Measurements from ENCODE around the gene UBL4A. TPM values are rescaled to one million over a fixed set of nuclear protein-coding genes. Genes with fewer than 3 reads are reported as not detected.

The UBL4A gene
- polyA plus RNA-seq, 2 of the 4 experiments (the other 2 are of a cell fraction): 26.4 to 37.7 TPM

- WGBS (ENCODE audit: missing lambda C conversion rate): 20% methylated on average over 5 of the region's 16 CpGs
- H3K27ac ChIP-seq: peak overlapping the region; percentile 98 to 100
- TF ChIP-seq PBX3 (IDR thresholded peaks at IDR 0.05) (no peak), ZC3H11A (IDR thresholded peaks at IDR 0.05) (no peak), FOSL2 (IDR thresholded peaks at IDR 0.05) (no peak), FOSL2 (CRISPR knock-in tag; IDR thresholded peaks at IDR 0.05) (0 out of 2 replicates have a peak, but pooled peaks have one; percentile 24), PHF8 (IDR thresholded peaks at IDR 0.05; ENCODE audit: borderline replicate concordance, low read depth) (no peak)
- peak; percentile 15 to 16; a peak in 3 of 6 replicates for ATAC-seq
- CTCF ChIA-PET: interaction anchor here (1.0 to 6.4 kb wide), 4 partner anchors 8 to 158 kb away, joined by 3 to 55 read pairs (median 12); partner anchors contain the start of gene FLNA
- no peak overlapping the region; the same call in 2 of the 3 replicates for H3K4me3 ChIP-seq
- H3K9me3 ChIP-seq: no peaks in the 10 kb centered on the region
- POLR2A ChIA-PET: interaction anchor here (0.5 to 1.7 kb wide), 3 partner anchors 9 to 12 kb away, joined by 3 to 6 read pairs (median 4); no protein-coding TSS in a partner anchor
- peaks cover 95% of the 10 kb centered on the region for H3K4me1 ChIP-seq
- FAIRE-seq: no peak
- H3K4me2 ChIP-seq: peak overlapping the region; percentile 90
- DNase-seq (ENCODE audit: low read depth in 1 of 2, low spot score in 1 of 2): peak in 1 of 2 experiments; percentile 64
These were observed 45.2 kb upstream of the UBL4A start for GRCh38 chrX:154531626-154532025.

DNA sequence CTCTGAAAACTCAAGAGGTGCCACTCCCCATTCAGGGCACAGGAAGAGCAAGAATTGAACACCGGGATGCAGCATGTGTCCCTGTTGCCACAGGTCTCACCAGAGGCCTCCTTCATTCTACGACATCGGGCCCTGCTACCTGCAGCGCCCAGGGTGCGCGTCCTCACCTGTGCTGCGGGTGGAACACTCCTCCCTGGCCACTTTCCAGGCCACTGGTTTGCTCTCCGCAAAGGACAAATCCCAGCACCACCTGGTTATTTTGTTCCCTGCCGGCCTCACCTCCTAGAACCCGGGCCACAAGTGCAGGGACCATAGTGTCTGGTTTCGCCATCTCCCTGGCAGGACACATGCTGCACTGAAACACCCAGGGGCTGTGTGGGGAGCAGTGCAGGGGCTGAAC lies 43.9 kb upstream of the UBL4A start:
- ATAC-seq (no peak), DNase-seq (ENCODE audit: low read depth in 1 of 2, low spot score in 1 of 2) (peak in 1 of 2 experiments; percentile 49), FAIRE-seq (no peak)
- POLR2A ChIA-PET: interaction anchor here (1.3 to 1.8 kb wide), 2 partner anchors 11 to 13 kb away, joined by 5 to 7 read pairs; no protein-coding TSS in a partner anchor
- no peaks in the 10 kb centered on the region for H3K9me3 ChIP-seq
- no peak overlapping the region for H3K4me3 ChIP-seq
- peak overlapping the region; percentile 98 to 100; a peak in 4 of 6 replicates for H3K27ac ChIP-seq
- H3K4me2 ChIP-seq: no peak overlapping the region
- 94% methylated on average over 2 of the region's 11 CpGs for WGBS (ENCODE audit: missing lambda C conversion rate)
- peaks cover 94% of the 10 kb centered on the region for H3K4me1 ChIP-seq
- CTCF ChIA-PET: interaction anchor here (6.4 kb wide), 1 partner anchor 12 kb away, joined by 55 read pairs; no protein-coding TSS in a partner anchor
- TF ChIP-seq FOSL2 (IDR thresholded peaks at IDR 0.05) (no peak), FOSL2 (CRISPR knock-in tag; IDR thresholded peaks at IDR 0.05) (no peak), JUN (IDR thresholded peaks at IDR 0.05) (peak in 1 of 2 experiments; percentile 65; a peak in 1 of 5 replicates), ZSCAN20 (CRISPR knock-in tag; IDR thresholded peaks at IDR 0.05) (no peak), REST (IDR thresholded peaks at IDR 0.05) (0 out of 2 replicates have a peak, but pooled peaks have one; percentile 15), KDM1A (IDR thresholded peaks at IDR 0.05; ENCODE audit: low read depth) (no peak), NPAS2 (CRISPR knock-in tag; IDR thresholded peaks at IDR 0.05; ENCODE audit: borderline replicate concordance) (no peak)
- TF ChIP-seq, protein P1, sequence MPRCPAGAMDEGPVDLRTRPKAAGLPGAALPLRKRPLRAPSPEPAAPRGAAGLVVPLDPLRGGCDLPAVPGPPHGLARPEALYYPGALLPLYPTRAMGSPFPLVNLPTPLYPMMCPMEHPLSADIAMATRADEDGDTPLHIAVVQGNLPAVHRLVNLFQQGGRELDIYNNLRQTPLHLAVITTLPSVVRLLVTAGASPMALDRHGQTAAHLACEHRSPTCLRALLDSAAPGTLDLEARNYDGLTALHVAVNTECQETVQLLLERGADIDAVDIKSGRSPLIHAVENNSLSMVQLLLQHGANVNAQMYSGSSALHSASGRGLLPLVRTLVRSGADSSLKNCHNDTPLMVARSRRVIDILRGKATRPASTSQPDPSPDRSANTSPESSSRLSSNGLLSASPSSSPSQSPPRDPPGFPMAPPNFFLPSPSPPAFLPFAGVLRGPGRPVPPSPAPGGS (IDR thresholded peaks at IDR 0.05): no peak

- Histone ChIP-seq H3K4me2 (no peak overlapping the region), H3K4me3 (no peak overlapping the region), H3K27ac (peak overlapping the region; percentile 48 to 98; a peak in 4 of 6 replicates), H3K4me1 (peaks cover 91% of the 10 kb centered on the region), H3K9me3 (no peaks in the 10 kb centered on the region)
- WGBS (ENCODE audit: missing lambda C conversion rate): 68% methylated on average over 6 of the region's 6 CpGs
- peak in 1 of 2 experiments; percentile 80 for DNase-seq (ENCODE audit: low read depth in 1 of 2, low spot score in 1 of 2)
- ChIA-PET POLR2A (interaction anchor here (1.3 to 1.8 kb wide), 2 partner anchors 12 to 14 kb away, joined by 5 to 7 read pairs; no protein-coding TSS in a partner anchor), CTCF (no interaction called here)
- TF ChIP-seq CEBPB (IDR thresholded peaks at IDR 0.05) (peak; percentile 75 to 89), FOSL2 (IDR thresholded peaks at IDR 0.05) (0 out of 2 replicates have a peak, but pooled peaks have one; percentile 16), FOSL2 (CRISPR knock-in tag; IDR thresholded peaks at IDR 0.05) (peak; percentile 53; the same call in 1 of the 2 replicates), PBX3 (IDR thresholded peaks at IDR 0.05) (peak; percentile 82), MYC (IDR thresholded peaks at IDR 0.05; ENCODE audit: borderline replicate concordance, low read length) (no peak)
- FAIRE-seq: no peak
- peak; percentile 15 to 16; a peak in 5 of 6 replicates for ATAC-seq
These were observed 42.8 kb upstream of the UBL4A start for GRCh38 chrX:154529206-154529612.

Data from A549 (cell line).